GM21576 (cell line): ENCODE data around the gene MZB1.
"Not testable (repeated sequence)": the region's sequence is repeated elsewhere in the genome, so short reads cannot be mapped to it uniquely, and the experiment has no call there.

ENCODE experiments used
- ATAC-seq: cut with Tn5 transposase; IDR thresholded peaks from one replicate; pipeline ENCODE4 v1.9.1; 2021; ENCODE audit warnings: mild to moderate bottlenecking, moderate library complexity; ENCODE audit not compliant: unreplicated experiment

The MZB1 gene

GRCh38 chr5:139392678-139393496, 3.2 kb upstream of the MZB1 start:
- ATAC-seq, result peak; percentile 42

- no peak for ATAC-seq
Observed at GRCh38 chr5:139392324-139392677, 2.6 kb upstream of the MZB1 start.

- ATAC-seq, result no peak
Observed at GRCh38 chr5:139391570-139392323, 2.0 kb upstream of the MZB1 start.

- no peak for ATAC-seq
Observed at GRCh38 chr5:139390639-139391569, 1.2 kb upstream of the MZB1 start.

GRCh38 chr5:139388198-139388821, 1.4 kb downstream of the MZB1 start:
- ATAC-seq, result no peak

- no peak for ATAC-seq
Observed at GRCh38 chr5:139387611-139388197, 2.0 kb downstream of the MZB1 start.

- ATAC-seq, result not testable (repeated sequence)
Observed at GRCh38 chr5:139386956-139387355, 2.8 kb downstream of the MZB1 start.

GRCh38 chr5:139386050-139386438, 3.7 kb downstream of the MZB1 start:
- ATAC-seq, result no peak

- no peak for ATAC-seq
Observed at GRCh38 chr5:139385061-139386049, 4.4 kb downstream of the MZB1 start.

GRCh38 chr5:139384591-139385051, 5.1 kb downstream of the MZB1 start:
- no peak for ATAC-seq

- no peak for ATAC-seq
Observed at GRCh38 chr5:139383993-139384590, 5.6 kb downstream of the MZB1 start.

- ATAC-seq, result no peak
Observed at GRCh38 chr5:139383275-139383992, 6.3 kb downstream of the MZB1 start, which contains the start of gene SLC23A1. SLC23A1 (minus strand) TSS chr5:139383297; CDS start chr5:139383253, 44 bp downstream.

- no peak for ATAC-seq
Observed at GRCh38 chr5:139382807-139383206, 6.9 kb downstream of the MZB1 start.

- no peak for ATAC-seq
Observed at GRCh38 chr5:139381837-139382761, 7.6 kb downstream of the MZB1 start.

- no peak for ATAC-seq
Observed at GRCh38 chr5:139379626-139380449, 9.9 kb downstream of the MZB1 start.

- no peak for ATAC-seq
Observed at GRCh38 chr5:139378941-139379361, 10.8 kb downstream of the MZB1 start.
